GM21515 (cell line): Measurements from ENCODE around the gene WDR48.

ENCODE experiments used
- ATAC-seq: cut with Tn5 transposase; IDR thresholded peaks from one replicate; pipeline ENCODE4 v1.9.1; 2021; ENCODE audit not compliant: unreplicated experiment

WDR48 gene

DNA sequence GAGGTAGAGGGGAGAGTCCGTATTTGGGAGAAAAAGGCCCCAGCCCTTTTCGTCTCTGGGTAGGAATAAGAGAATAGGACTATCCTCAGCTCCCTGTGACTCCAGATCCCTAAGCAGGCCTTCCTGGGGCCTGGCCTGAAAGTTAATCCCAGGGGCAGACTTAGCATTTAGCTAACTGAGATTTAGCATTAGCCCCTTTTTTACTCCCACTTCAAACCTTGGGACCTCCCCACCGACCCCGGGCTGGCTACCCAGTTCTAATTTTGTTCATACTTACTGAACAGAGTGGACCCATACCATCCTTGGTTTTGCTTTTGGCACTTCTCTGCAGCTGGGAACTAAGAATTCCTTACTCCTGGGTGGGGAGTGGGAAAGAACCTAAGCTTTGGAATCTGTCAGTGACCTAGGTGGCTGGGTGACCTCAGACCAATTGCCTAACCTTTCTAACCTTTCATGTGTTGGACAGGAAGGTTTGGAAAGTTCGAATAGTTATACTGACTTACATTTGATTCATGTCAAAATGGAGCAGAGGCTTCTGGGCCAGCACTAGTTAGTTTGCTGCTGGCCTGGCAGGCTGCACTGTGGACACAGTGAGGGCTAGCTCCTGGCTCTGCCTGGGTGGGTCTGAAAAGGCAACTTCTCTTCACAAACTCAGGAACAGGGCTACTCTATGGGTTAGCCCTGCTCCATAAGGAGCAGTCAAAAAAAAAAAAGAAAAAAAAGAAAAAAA is 67.3 kb downstream of the WDR48 start:
- no peak for ATAC-seq

DNA sequence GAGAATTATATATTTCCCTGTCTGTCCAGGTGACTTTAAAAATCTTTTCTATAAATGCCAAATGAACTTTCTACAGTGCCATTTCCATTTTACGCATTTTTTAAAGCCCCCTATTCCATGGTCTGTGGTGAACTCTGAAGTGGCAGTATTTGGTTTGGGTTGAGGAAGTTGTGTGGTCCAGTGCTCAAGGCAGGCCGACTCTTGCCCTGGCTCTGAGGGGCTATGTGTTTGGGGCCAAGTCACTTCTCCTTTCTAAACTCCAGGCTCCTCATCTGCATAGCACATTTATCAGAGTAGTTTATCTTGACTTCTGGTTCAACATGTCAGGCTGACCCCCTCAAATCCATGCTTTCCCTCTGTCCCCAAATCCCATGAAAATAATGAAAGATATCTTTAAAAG is 69.8 kb downstream of the WDR48 start:
- ATAC-seq, result no peak

DNA sequence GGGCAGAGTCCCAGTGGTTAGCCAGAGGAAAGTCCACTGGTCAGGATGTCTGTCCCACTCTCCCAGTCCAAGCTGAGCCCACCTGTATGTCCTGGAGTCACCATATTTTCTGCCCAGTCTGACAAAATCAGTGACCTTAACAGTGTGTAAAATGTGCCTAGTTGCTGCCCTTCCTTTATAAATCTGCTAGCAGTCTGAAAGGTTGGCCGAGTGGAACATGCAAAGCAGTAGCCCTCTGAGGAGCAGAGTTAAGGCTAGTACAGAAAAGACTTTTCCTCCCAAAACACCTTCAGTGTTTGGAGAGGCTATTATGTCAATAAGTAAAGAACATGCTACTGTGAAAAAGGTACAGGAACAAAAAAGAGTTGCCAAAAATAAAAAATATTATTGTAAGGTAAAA is 71.0 kb downstream of the WDR48 start:
- ATAC-seq, result no peak

DNA sequence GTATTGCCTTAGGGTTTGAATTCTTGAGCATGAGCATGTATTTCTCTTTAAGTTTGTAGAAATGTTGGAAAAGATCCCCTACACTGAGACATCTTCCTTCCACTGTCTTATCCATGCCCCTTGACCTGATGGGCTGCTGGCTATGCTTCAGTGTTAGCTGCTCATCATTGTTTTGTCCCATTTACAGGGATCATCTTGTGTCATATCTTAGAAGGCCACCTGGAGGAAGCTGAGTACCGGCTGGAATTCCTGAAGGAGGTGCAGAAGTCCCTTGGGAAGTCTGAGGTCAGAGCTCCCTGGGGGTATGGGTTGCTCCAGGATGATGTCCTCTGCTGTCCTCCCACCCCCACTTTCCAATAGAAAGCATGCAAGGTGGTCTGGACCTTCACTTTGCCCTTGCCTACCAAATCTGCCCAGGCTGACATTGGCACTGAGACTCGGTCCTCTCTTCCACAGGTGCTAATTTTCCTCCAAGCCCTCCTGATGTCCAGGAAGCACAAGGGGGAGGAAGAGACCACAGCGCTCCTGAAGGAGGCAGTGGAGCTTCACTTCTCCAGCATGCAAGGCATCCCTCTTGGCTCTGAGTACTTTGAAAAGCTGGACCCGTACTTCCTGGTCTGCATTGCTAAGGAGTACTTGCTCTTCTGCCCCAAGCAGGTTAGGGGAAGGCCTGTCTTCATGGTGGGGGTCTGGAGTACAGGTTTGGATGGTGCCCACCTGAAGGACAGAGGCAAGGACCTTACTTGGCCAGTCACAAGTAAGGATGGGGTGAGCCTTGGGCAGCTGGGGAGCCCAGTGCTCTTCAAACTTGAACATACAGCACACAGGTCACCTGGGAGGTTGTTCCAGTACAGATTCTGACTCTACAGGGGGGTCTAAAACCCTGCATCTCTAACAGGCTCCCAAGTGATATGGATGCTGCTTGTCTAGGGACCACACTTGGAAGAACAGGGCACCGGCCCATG is 73.3 kb downstream of the WDR48 start:
- no peak for ATAC-seq

DNA sequence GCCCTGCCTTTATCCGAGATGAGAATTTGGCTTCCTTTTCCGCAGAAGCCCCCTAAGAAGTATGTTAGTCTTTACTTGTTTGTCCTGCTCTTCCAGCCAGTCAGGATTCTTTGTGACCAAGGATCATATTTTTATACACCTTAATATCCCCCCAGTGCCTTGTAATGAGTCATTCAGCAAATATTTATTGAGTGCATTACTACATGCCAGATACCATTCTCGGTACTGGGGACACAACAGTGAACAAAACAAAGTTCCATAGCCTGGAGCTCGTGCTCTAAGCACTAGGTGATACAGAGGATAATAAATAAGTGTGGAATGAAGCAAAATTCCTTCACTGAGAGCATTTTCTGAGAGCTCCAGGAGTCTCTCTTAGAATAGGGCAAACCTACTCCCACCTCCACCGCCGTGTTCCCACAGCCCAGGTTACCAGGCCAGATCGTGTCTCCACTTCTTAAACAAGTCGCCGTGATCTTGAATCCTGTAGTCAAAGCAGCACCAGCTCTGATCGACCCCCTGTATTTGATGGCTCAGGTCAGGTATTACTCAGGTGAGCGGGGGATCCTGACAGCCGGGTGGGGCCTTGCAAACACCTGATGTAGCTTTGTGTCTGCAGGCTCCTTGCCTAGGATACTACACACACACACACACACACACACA is 74.2 kb downstream of the WDR48 start:
- ATAC-seq, result no peak

DNA sequence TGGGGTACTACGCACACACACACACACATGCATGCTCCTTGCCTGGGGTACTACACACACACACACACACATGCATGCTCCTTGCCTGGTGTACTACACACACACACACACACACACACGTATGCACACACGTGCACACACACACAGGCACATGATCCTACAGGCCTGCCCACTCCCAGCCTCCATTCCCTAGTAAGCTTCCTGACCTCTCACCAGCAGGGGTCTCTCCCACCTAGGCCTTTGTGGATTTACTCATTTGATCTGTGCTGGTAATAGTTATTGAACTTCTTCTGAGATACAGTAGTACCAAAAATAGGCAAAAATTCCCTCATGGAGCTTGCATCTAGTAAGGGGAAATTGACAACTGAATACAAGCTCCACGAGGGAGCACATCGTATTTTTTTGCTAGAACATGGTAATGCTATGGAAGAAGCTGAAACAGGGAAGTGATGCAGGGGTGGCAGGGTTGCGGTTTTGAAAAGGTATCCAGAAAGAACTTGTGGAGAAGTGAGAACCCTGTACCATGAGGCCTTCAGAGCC is 74.8 kb downstream of the WDR48 start:
- ATAC-seq, result no peak

DNA sequence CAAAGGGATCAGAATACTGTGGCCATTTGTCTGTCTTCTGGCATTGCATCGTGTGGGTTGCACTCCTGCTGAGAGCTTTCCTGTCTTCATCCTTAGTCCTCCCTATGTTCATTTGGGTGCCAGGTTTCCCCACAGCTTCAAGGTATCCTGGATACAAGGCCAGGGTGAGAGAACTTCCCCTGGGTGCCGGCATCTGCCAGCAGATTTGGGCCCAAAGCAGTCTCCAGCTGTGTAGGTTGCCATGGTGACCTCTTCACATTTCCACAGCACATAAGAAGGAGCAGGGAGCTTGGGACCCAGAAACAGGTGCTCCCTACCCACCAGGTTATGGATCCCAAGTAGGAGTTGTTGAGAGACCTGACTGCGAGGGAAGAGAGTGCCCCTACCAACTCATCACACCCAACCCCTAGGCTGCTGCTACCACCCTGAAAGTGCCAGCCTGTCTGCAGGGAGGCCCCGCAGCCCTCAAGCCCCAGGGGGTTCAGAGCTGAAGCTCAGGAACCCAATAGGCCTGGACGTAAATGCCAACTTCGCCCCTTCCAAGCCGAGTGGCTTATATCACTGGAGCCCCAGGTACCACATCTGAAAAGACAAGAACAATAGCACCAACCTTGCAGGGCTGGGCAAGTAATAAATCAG is 75.6 kb downstream of the WDR48 start:
- no peak for ATAC-seq

GRCh38 chr3:39127908-39128304 is 76.1 kb downstream of the WDR48 start:
- no peak for ATAC-seq

DNA sequence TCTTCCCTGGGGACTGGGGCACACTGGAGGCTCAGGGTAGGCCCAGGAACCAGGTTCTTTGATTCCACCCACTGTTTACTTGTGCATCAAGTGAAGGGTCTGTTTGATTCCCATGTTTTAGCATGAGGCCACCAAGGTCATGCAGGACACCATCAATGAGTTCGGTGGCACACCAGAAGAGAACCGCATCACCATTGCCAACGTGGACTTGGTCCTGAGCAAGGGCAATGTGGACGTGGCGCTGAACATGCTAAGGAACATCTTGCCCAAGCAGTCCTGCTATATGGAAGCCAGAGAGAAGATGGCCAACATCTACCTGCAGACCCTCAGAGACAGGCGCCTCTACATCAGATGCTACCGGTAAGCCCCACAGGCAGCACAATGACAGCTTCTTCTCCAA is 77.1 kb downstream of the WDR48 start:
- ATAC-seq, result no peak

- ATAC-seq, result no peak
These were observed 78.2 kb downstream of the WDR48 start for GRCh38 chr3:39130026-39130425.

GRCh38 chr3:39130693-39131265 is 79.0 kb downstream of the WDR48 start:
- ATAC-seq, result no peak

GRCh38 chr3:39132096-39133092 is 80.6 kb downstream of the WDR48 start:
- no peak for ATAC-seq

- ATAC-seq, result no peak
These were observed 81.3 kb downstream of the WDR48 start for GRCh38 chr3:39133093-39133490.

- no peak for ATAC-seq
These were observed 82.0 kb downstream of the WDR48 start for GRCh38 chr3:39133822-39134221.

- ATAC-seq, result no peak
These were observed 82.5 kb downstream of the WDR48 start for GRCh38 chr3:39134305-39134704.

- ATAC-seq, result no peak
These were observed 83.5 kb downstream of the WDR48 start for GRCh38 chr3:39135170-39135805.

DNA sequence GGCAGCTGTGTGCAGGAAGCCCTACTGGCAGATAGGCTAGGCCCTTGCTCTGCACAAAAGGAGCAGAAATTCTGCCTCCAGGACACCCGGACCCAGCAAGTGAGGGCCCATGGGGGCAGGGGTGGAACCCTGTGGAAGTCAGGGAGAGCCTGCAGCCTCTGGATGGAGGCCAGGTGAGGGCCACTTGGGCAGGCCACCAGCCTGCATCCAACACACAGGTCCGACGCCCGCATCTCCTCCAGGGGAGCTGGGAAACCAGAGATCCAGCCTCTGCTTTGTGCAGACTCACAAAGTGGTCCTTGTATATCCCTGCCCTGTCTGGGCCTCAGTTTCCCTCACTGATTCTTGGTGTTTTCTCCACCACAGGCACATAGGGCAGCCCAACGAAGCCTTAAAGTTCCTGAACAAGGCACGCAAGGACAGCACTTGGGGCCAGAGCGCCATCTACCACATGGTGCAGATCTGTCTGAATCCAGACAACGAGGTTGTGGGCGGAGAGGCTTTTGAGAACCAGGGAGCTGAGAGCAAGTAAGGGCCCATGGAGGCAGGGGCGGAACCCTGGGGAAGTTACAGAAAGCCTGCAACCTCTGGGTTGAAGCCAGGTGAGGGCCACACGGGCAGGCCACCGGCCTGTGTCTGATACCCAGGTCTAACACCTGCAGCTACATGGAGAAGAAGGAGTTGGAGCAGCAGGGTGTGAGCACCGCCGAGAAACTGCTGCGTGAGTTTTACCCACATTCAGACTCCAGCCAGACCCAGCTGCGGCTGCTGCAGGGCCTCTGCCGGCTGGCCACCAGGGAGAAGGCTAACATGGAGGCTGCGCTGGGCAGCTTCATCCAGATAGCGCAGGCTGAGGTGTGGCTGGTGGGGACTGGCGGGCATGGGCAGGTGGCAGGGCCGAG is 85.0 kb downstream of the WDR48 start:
- ATAC-seq, result no peak

- no peak for ATAC-seq
These were observed 85.7 kb downstream of the WDR48 start for GRCh38 chr3:39137435-39137936.
